Measurements from ENCODE around the gene OPRD1. TPM values are rescaled to one million over a fixed set of nuclear protein-coding genes. Genes with fewer than 3 reads are reported as not detected.
"Not testable (repeated sequence)": the region's sequence is repeated elsewhere in the genome, so short reads cannot be mapped to it uniquely, and the experiment has no call there.

OPRD1 gene
- total RNA-seq (0.05 TPM), polyA plus RNA-seq (0.05 TPM)
- long read RNA-seq, donor 1: 0 reads
- long read RNA-seq, donor 2: 0 reads
- long read RNA-seq, donor 3: 0 reads
- long read RNA-seq, donor 4: 0 reads
- long read RNA-seq, donor 5: 0 reads
- long read RNA-seq, donor 6: 0 reads
- long read RNA-seq, donor 7: 0 reads
- long read RNA-seq, donor 8: 0 reads
- long read RNA-seq, donor 9: 0 reads
- long read RNA-seq, donor 10: 0 reads

DNA sequence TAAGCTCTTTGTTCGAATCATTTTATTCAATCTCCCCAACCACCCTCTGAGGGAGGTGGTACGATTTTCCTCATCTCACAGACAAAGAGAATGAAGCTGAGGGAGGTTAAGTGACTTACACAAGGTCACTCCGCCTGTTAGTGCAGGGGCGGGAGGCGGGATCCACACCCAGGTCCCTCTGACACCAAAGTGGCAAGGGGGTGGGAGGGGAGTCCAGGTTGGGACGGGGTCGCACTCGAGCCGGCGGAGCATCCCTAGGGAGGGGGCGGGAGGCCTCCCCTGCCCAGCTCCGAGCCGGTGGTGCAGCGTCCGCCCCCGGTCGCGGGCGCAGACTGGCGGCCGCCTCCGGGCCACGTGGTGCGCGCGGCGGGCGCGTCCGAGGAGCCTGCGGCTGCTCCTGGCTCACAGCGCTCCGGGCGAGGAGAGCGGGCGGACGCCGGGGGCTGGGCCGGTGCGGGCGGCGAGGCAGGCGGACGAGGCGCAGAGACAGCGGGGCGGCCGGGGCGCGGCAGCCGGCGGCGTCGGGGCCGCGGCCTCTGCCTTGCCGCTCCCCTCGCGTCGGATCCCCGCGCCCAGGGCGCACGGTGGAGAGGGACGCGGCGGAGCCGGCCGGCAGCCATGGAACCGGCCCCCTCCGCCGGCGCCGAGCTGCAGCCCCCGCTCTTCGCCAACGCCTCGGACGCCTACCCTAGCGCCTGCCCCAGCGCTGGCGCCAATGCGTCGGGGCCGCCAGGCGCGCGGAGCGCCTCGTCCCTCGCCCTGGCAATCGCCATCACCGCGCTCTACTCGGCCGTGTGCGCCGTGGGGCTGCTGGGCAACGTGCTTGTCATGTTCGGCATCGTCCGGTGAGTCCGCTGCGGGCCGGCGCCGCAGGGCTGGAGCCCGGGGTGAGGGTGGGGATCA is at the start of gene OPRD1:
OPRD1 (plus strand) TSS at position 405 of the 903 bp plus-strand sequence; CDS start at position 619, 214 bp downstream.
- H3K27me3 ChIP-seq (ENCODE audit: control insufficient read depth in 2 of 2, insufficient read depth in 1 of 2, low read length in 1 of 2): peaks cover 41 to 79% of the 10 kb centered on the region in 2 donors
- peaks cover 0 to 3% of the 10 kb centered on the region in 2 donors for H3K4me1 ChIP-seq (ENCODE audit: control insufficient read depth in 2 of 2, insufficient read depth in 2 of 2, low read length in 2 of 2)
- WGBS: 4% methylated on average over 108 of the region's 108 CpGs
- DNase-seq (ENCODE audit: low read depth in 6 of 9, low spot score in 9 of 9): no peak
- no peaks in the 10 kb centered on the region for H3K9me3 ChIP-seq (ENCODE audit: control insufficient read depth in 2 of 2, insufficient read depth in 1 of 2, low read length in 1 of 2)
- no peak within 1 kb of the TSS for H3K4me3 ChIP-seq (ENCODE audit: low read length in 2 of 2)
- H3K27ac ChIP-seq (ENCODE audit: low read depth in 1 of 2, low read length in 1 of 2): no peak within 1 kb of the TSS
- no peaks in the 10 kb centered on the region for H3K36me3 ChIP-seq (ENCODE audit: control insufficient read depth in 2 of 2, insufficient read depth in 2 of 2, low read length in 1 of 2)

GRCh38 chr1:28766532-28767183 is 45.3 kb upstream of the OPRD1 start:
- DNase-seq (ENCODE audit: low read depth in 6 of 9, low spot score in 9 of 9): no peak
- Histone ChIP-seq H3K27ac (ENCODE audit: low read depth in 1 of 2, low read length in 1 of 2) (no peak overlapping the region), H3K36me3 (ENCODE audit: control insufficient read depth in 2 of 2, insufficient read depth in 2 of 2, low read length in 1 of 2) (peaks cover 31 to 47% of the 10 kb centered on the region in 2 donors), H3K4me3 (ENCODE audit: low read length in 2 of 2) (no peak overlapping the region), H3K27me3 (ENCODE audit: control insufficient read depth in 2 of 2, insufficient read depth in 1 of 2, low read length in 1 of 2) (no peaks in the 10 kb centered on the region), H3K9me3 (ENCODE audit: control insufficient read depth in 2 of 2, insufficient read depth in 1 of 2, low read length in 1 of 2) (no peaks in the 10 kb centered on the region), H3K4me1 (ENCODE audit: control insufficient read depth in 2 of 2, insufficient read depth in 2 of 2, low read length in 2 of 2) (no peaks in the 10 kb centered on the region)
- WGBS: over 99% methylated on average over 2 of the region's 2 CpGs

- H3K27me3 ChIP-seq (ENCODE audit: control insufficient read depth in 2 of 2, insufficient read depth in 1 of 2, low read length in 1 of 2): no peaks in the 10 kb centered on the region
- H3K4me3 ChIP-seq (ENCODE audit: low read length in 2 of 2): no peak overlapping the region
- H3K9me3 ChIP-seq (ENCODE audit: control insufficient read depth in 2 of 2, insufficient read depth in 1 of 2, low read length in 1 of 2): no peaks in the 10 kb centered on the region
- H3K36me3 ChIP-seq (ENCODE audit: control insufficient read depth in 2 of 2, insufficient read depth in 2 of 2, low read length in 1 of 2): peaks cover 25 to 34% of the 10 kb centered on the region in 2 donors
- H3K4me1 ChIP-seq (ENCODE audit: control insufficient read depth in 2 of 2, insufficient read depth in 2 of 2, low read length in 2 of 2): peaks cover 7 to 9% of the 10 kb centered on the region in 2 donors
- no peak for DNase-seq (ENCODE audit: low read depth in 6 of 9, low spot score in 9 of 9)
- WGBS: 98% methylated on average over 3 of the region's 3 CpGs
- H3K27ac ChIP-seq (ENCODE audit: low read depth in 1 of 2, low read length in 1 of 2): no peak overlapping the region
Measured at GRCh38 chr1:28770601-28771165, 41.3 kb upstream of the OPRD1 start.

- H3K4me1 ChIP-seq (ENCODE audit: control insufficient read depth in 2 of 2, insufficient read depth in 2 of 2, low read length in 2 of 2); H3K27me3 ChIP-seq (ENCODE audit: control insufficient read depth in 2 of 2, insufficient read depth in 1 of 2, low read length in 1 of 2); H3K27ac ChIP-seq (ENCODE audit: low read depth in 1 of 2, low read length in 1 of 2); H3K9me3 ChIP-seq (ENCODE audit: control insufficient read depth in 2 of 2, insufficient read depth in 1 of 2, low read length in 1 of 2); DNase-seq (ENCODE audit: low read depth in 6 of 9, low spot score in 9 of 9); H3K4me3 ChIP-seq (ENCODE audit: low read length in 2 of 2): not testable (repeated sequence)
- WGBS: 98% methylated on average over 10 of the region's 10 CpGs
- H3K36me3 ChIP-seq (ENCODE audit: control insufficient read depth in 2 of 2, insufficient read depth in 2 of 2, low read length in 1 of 2): peaks cover 18 to 22% of the 10 kb centered on the region in 2 donors
Measured at GRCh38 chr1:28771921-28772320, 40.0 kb upstream of the OPRD1 start.

- Histone ChIP-seq H3K36me3 (ENCODE audit: control insufficient read depth in 2 of 2, insufficient read depth in 2 of 2, low read length in 1 of 2) (peaks cover 18 to 21% of the 10 kb centered on the region in 2 donors), H3K27ac (ENCODE audit: low read depth in 1 of 2, low read length in 1 of 2) (no peak overlapping the region), H3K4me1 (ENCODE audit: control insufficient read depth in 2 of 2, insufficient read depth in 2 of 2, low read length in 2 of 2) (peaks cover 7 to 9% of the 10 kb centered on the region in 2 donors), H3K27me3 (ENCODE audit: control insufficient read depth in 2 of 2, insufficient read depth in 1 of 2, low read length in 1 of 2) (no peaks in the 10 kb centered on the region), H3K4me3 (ENCODE audit: low read length in 2 of 2) (no peak overlapping the region), H3K9me3 (ENCODE audit: control insufficient read depth in 2 of 2, insufficient read depth in 1 of 2, low read length in 1 of 2) (no peaks in the 10 kb centered on the region)
- DNase-seq (ENCODE audit: low read depth in 6 of 9, low spot score in 9 of 9): no peak
- WGBS: 98% methylated on average over 3 of the region's 3 CpGs
Measured at GRCh38 chr1:28773105-28773504, 38.9 kb upstream of the OPRD1 start.

- Histone ChIP-seq H3K27me3 (ENCODE audit: control insufficient read depth in 2 of 2, insufficient read depth in 1 of 2, low read length in 1 of 2) (no peaks in the 10 kb centered on the region), H3K4me1 (ENCODE audit: control insufficient read depth in 2 of 2, insufficient read depth in 2 of 2, low read length in 2 of 2) (peaks cover 7 to 9% of the 10 kb centered on the region in 2 donors), H3K9me3 (ENCODE audit: control insufficient read depth in 2 of 2, insufficient read depth in 1 of 2, low read length in 1 of 2) (no peaks in the 10 kb centered on the region), H3K27ac (ENCODE audit: low read depth in 1 of 2, low read length in 1 of 2) (peak overlapping the region; percentile 32 to 87), H3K4me3 (ENCODE audit: low read length in 2 of 2) (peak overlapping the region; percentile 51), H3K36me3 (ENCODE audit: control insufficient read depth in 2 of 2, insufficient read depth in 2 of 2, low read length in 1 of 2) (peaks cover 7 to 10% of the 10 kb centered on the region in 2 donors)
- WGBS: 20% methylated on average over 39 of the region's 39 CpGs
- DNase-seq (ENCODE audit: low read depth in 6 of 9, low spot score in 9 of 9): peak; percentile 3 to 65 (median 36)
Measured at GRCh38 chr1:28775121-28775942, 36.6 kb upstream of the OPRD1 start.

- Histone ChIP-seq H3K27ac (ENCODE audit: low read depth in 1 of 2, low read length in 1 of 2) (no peak overlapping the region), H3K27me3 (ENCODE audit: control insufficient read depth in 2 of 2, insufficient read depth in 1 of 2, low read length in 1 of 2) (no peaks in the 10 kb centered on the region), H3K4me1 (ENCODE audit: control insufficient read depth in 2 of 2, insufficient read depth in 2 of 2, low read length in 2 of 2) (peaks cover 7 to 9% of the 10 kb centered on the region in 2 donors), H3K36me3 (ENCODE audit: control insufficient read depth in 2 of 2, insufficient read depth in 2 of 2, low read length in 1 of 2) (peaks cover 3 to 5% of the 10 kb centered on the region in 2 donors), H3K4me3 (ENCODE audit: low read length in 2 of 2) (no peak overlapping the region), H3K9me3 (ENCODE audit: control insufficient read depth in 2 of 2, insufficient read depth in 1 of 2, low read length in 1 of 2) (no peaks in the 10 kb centered on the region)
- DNase-seq (ENCODE audit: low read depth in 6 of 9, low spot score in 9 of 9): no peak
- 98% methylated on average over 17 of the region's 17 CpGs for WGBS
Measured at GRCh38 chr1:28776341-28776740, 35.6 kb upstream of the OPRD1 start.

- Histone ChIP-seq H3K9me3 (ENCODE audit: control insufficient read depth in 2 of 2, insufficient read depth in 1 of 2, low read length in 1 of 2) (no peaks in the 10 kb centered on the region), H3K4me1 (ENCODE audit: control insufficient read depth in 2 of 2, insufficient read depth in 2 of 2, low read length in 2 of 2) (peaks cover 7 to 9% of the 10 kb centered on the region in 2 donors), H3K36me3 (ENCODE audit: control insufficient read depth in 2 of 2, insufficient read depth in 2 of 2, low read length in 1 of 2) (peaks cover 0 to 3% of the 10 kb centered on the region in 2 donors), H3K27ac (ENCODE audit: low read depth in 1 of 2, low read length in 1 of 2) (no peak overlapping the region), H3K4me3 (ENCODE audit: low read length in 2 of 2) (no peak overlapping the region), H3K27me3 (ENCODE audit: control insufficient read depth in 2 of 2, insufficient read depth in 1 of 2, low read length in 1 of 2) (no peaks in the 10 kb centered on the region)
- no peak for DNase-seq (ENCODE audit: low read depth in 6 of 9, low spot score in 9 of 9)
- WGBS: 90% methylated on average over 2 of the region's 2 CpGs
Measured at GRCh38 chr1:28778021-28778420, 33.9 kb upstream of the OPRD1 start.

All from thymus (tissue), 14 donors.